GM12878 (cell line): Measurements from ENCODE around the gene ASPHD1. TPM values are rescaled to one million over a fixed set of nuclear protein-coding genes. Genes with fewer than 3 reads are reported as not detected.
"Not testable (repeated sequence)": the region's sequence is repeated elsewhere in the genome, so short reads cannot be mapped to it uniquely, and the experiment has no call there.

Experiments
- ATAC-seq: fragments of 200-7000 bp; cut with Tn5 transposase; 3 replicates; pipeline ENCODE4 v1.9.1; 2020; ENCODE audit warnings: mild to moderate bottlenecking, moderate library complexity
- BruUV-seq: library from RNA; stranded (reverse); fragments of 400-500 nt; replicated peaks from 2 replicates; lab custom pipeline; 2021; lab: Mats Ljungman, UMichigan
- CTCF ChIA-PET: fragments of 300-600 bp; sonication (Branson Sonifier 250); formaldehyde crosslinking; extraction: SDS; loops from one replicate; lab custom pipeline; 2021; ENCODE audit warnings: inconsistent platforms; lab: Yijun Ruan, JAX
- POLR2A ChIA-PET: fragments of 350-600 bp; formaldehyde crosslinking; extraction: SDS; loops from one replicate; lab custom pipeline; 2021; ENCODE audit warnings: inconsistent platforms; lab: Charles Lee
- RAD21 ChIA-PET: fragments of 300-600 bp; sonication (Branson Sonifier 250); formaldehyde crosslinking; loops from one replicate; lab custom pipeline; 2023; ENCODE audit warnings: antibody characterized with exemption; ENCODE audit not compliant: unreplicated experiment; lab: Charles Lee
- SMC1A ChIA-PET: fragments of 300-600 bp; sonication (Branson Sonifier 250); formaldehyde crosslinking; loops from one replicate; lab custom pipeline; 2023; ENCODE audit not compliant: unreplicated experiment, uncharacterized antibody; lab: Charles Lee
- DNase-seq: peaks from one replicate; pipeline ENCODE4 v3.0.0-alpha.2; 2011; ENCODE audit warnings: low read depth, low spot score
- FAIRE-seq: peaks from 3 replicates; lab custom pipeline; 2011; peaks lifted over from hg19 to GRCh38; lab: Jason Lieb, UNC
- H2AFZ ChIP-seq: 2 replicates; pipeline ENCODE4 v1.6.0; 2011; ENCODE audit warnings: low read depth, low read length, control low read depth; ENCODE audit not compliant: control insufficient read depth
- H3K27ac ChIP-seq: 2 replicates; pipeline ENCODE4 v1.5.1; 2011; ENCODE audit warnings: control low read depth; ENCODE audit not compliant: control insufficient read depth, insufficient read depth
- H3K27me3 ChIP-seq, 2 experiments: replicated peaks in 1 of 2; 2 replicates each; pipeline versions ENCODE4 v1.6.0 to v1.6.1; 2011; ENCODE audit warnings: low read length in 1 of 2; ENCODE audit not compliant: control insufficient read depth in 2 of 2, insufficient read depth in 2 of 2
- H3K36me3 ChIP-seq, 2 experiments: 2 replicates each; pipeline ENCODE4 v1.5.1; 2011; ENCODE audit warnings: low read length in 1 of 2; ENCODE audit not compliant: control insufficient read depth in 2 of 2, insufficient read depth in 2 of 2
- H3K4me1 ChIP-seq: 2 replicates; pipeline ENCODE4 v1.6.1; 2011; ENCODE audit warnings: mild to moderate bottlenecking, low read length, moderate library complexity, mixed read lengths; ENCODE audit not compliant: control insufficient read depth, insufficient read depth
- H3K4me2 ChIP-seq: 2 replicates; pipeline ENCODE4 v1.6.0; 2011; ENCODE audit warnings: control low read depth; ENCODE audit not compliant: control insufficient read depth, insufficient read depth
- H3K4me3 ChIP-seq: fragments of 200-600 bp; sonication (generic); 2 replicates; pipeline ENCODE4 v1.5.1; 2016
- H3K79me2 ChIP-seq: 2 replicates; pipeline ENCODE4 v1.6.0; 2011; ENCODE audit warnings: low read length; ENCODE audit not compliant: control insufficient read depth, insufficient read depth
- H3K9ac ChIP-seq: 2 replicates; pipeline ENCODE4 v1.8.0; 2011; ENCODE audit warnings: low read length, control low read depth, mixed read lengths; ENCODE audit not compliant: control insufficient read depth, insufficient read depth
- H3K9me3 ChIP-seq: replicated peaks from 3 replicates; pipeline ENCODE4 v1.5.1; 2011; ENCODE audit warnings: mild to moderate bottlenecking, low read length; ENCODE audit not compliant: control insufficient read depth, insufficient read depth
- H4K20me1 ChIP-seq: 2 replicates; pipeline ENCODE4 v1.6.0; 2011; ENCODE audit not compliant: control insufficient read depth, insufficient read depth
- ASH2L ChIP-seq: fragments of 300-600, 200-600 bp; sonication (generic); IDR thresholded peaks from 2 replicates; pipeline ENCODE4 v1.6.1; 2017; ENCODE audit warnings: low read depth, mild to moderate bottlenecking, borderline replicate concordance
- NR2C1 ChIP-seq: fragments of 450-650 bp; IDR thresholded peaks from 2 replicates; pipeline ENCODE4 v1.6.1; 2017; ENCODE audit warnings: antibody characterized with exemption, mild to moderate bottlenecking, moderate library complexity
- WGBS: methylation state at CpG from one replicate; pipeline ENCODE4 v1.1.6; 2016; ENCODE audit warnings: low lambda C conversion rate; ENCODE audit not compliant: insufficient replicate concordance, insufficient coverage; ENCODE audit errors: missing lambda C conversion rate; 5-methylcytosine and 5-hydroxymethylcytosine counted together
- in situ Hi-C: fragments of 300-500 bp; cut with MboI; formaldehyde crosslinking; loops from 9 replicates; pipeline ENCODE4 v1.14.3; 2018; ENCODE audit warnings: mixed read lengths
- intact Hi-C: fragments of 100-400 bp; cut with micrococcal nuclease; formaldehyde crosslinking; loops from one replicate; pipeline ENCODE4 v1.14.2; 2022; ENCODE audit not compliant: unreplicated experiment
- polyA plus RNA-seq, 11 experiments: library from polyadenylated mRNA; depleted of rRNA in 4 of 11; unstranded in 6 of 11; stranded (reverse) in 5 of 11; fragments of >200 nt; fragmentation: Nextera tagmentation in 4 of 11; fragmentation: Illumina TruSeq in 1 of 11; extraction: Ambion mirVana in 4 of 11; extraction: Trizol in 1 of 11; gene quantifications; 1 replicate in 1 of 11; 2 replicates in 10 of 11; pipeline versions ENCODE4 v1.2.1 to v1.2.3, GENCODE V29; 2011 to 2016; ENCODE audit warnings: inconsistent platforms in 2 of 11, missing spikeins in 2 of 11, low read depth in 1 of 11
- total RNA-seq, 4 experiments: library from RNA; depleted of rRNA in 3 of 4; stranded (reverse); fragments of >200 nt in 3 of 4; fragmentation: Illumina TruSeq in 1 of 4; extraction: Trizol in 1 of 4; gene quantifications; 2 replicates each; pipeline versions ENCODE4 v1.2.1 to v1.2.3, GENCODE V29; 2013 to 2021
- TF ChIP-seq, protein P1 (sequence below): IDR thresholded peaks from 2 replicates; pipeline ENCODE4 v1.6.1; 2011; ENCODE audit warnings: borderline replicate concordance, low read depth, mild to moderate bottlenecking, moderate library complexity, mixed read lengths, low read length; ENCODE audit not compliant: insufficient read depth; ENCODE audit errors: extremely low read length

The ASPHD1 gene
- total and polyA plus RNA-seq, 10 of the 15 experiments (the other 5 are each of a cell fraction or from before 2014, with no cell fraction given): not detected

DNA sequence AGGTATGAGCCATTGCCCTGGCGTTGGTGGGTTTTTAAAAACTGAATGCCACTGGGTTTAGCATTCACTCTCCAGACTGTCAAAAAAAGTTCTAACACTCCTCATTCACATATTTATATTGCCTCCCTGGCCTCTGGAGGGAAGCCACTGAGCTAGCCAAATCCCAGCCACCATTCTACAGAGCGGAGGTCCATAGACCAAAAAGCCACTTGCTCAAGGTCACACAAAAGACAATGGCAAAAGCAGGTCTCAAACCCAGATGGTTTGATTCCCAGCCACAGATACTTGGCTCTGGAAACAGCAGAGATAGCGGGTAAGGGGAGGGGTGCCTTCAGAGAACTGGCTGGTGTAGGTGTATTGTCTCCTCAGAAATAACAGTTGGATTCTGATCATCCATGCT, 19.2 kb upstream of the ASPHD1 start:
- TF ChIP-seq NR2C1: no peak
- ChIA-PET SMC1A (no interaction called here), POLR2A (no interaction called here), RAD21 (no interaction called here), CTCF (no interaction called here)
- Histone ChIP-seq H4K20me1 (no peaks in the 10 kb centered on the region), H3K4me1 (no peaks in the 10 kb centered on the region), H3K9me3 (no peaks in the 10 kb centered on the region), H3K27me3 (peaks cover 4 to 5% of the 10 kb centered on the region in 2 experiments; a peak in 3 of 4 replicates), H3K79me2 (no peaks in the 10 kb centered on the region), H3K27ac (no peak overlapping the region), H3K4me2 (no peak overlapping the region), H2AFZ (no peak overlapping the region), H3K36me3 (no peaks in the 10 kb centered on the region), H3K9ac (no peak overlapping the region), H3K4me3 (no peak overlapping the region)
- ATAC-seq (no peak), FAIRE-seq (no peak), DNase-seq (no peak)
- WGBS: 26% methylated on average over 3 of the region's 3 CpGs
- BruUV-seq: no TSS peak
- intact Hi-C loops: no loop called here
- in situ Hi-C loops: no loop called here

DNA sequence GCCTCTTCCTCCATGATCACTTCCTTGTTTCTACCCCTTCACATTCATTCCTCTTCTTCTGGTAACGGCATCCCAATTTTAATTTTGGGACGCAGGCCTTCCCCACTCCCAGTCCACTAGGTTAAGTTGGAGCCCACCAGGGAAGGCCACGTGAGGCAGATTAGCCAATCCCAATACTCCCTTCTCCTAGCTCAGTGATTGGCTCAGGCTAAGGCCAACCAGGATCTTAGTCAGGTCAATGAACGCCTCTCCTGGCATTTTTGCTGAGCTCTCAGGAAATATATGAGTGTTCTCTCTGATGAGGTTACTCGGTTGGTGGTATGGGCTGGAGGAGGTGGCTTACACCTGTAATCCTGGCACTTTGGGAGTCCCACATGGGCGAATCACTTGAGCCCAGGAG, 16.3 kb upstream of the ASPHD1 start:
- no TSS peak for BruUV-seq
- no peak for TF ChIP-seq ASH2L
- TF ChIP-seq, protein P1, sequence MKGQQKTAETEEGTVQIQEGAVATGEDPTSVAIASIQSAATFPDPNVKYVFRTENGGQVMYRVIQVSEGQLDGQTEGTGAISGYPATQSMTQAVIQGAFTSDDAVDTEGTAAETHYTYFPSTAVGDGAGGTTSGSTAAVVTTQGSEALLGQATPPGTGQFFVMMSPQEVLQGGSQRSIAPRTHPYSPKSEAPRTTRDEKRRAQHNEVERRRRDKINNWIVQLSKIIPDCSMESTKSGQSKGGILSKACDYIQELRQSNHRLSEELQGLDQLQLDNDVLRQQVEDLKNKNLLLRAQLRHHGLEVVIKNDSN: peak; percentile 44
- in situ Hi-C loops (no loop called here), intact Hi-C loops (no loop called here)
- DNase-seq (no peak), ATAC-seq (no peak), FAIRE-seq (no peak)
- ChIA-PET SMC1A (no interaction called here), POLR2A (no interaction called here), RAD21 (no interaction called here), CTCF (no interaction called here)
- H3K4me3 ChIP-seq: no peak overlapping the region
- WGBS: 32% methylated on average over 6 of the region's 6 CpGs
- H3K9ac ChIP-seq: no peak overlapping the region
- no peaks in the 10 kb centered on the region for H3K36me3 ChIP-seq
- H3K27me3 ChIP-seq: no peaks in the 10 kb centered on the region; a peak in 1 of 4 replicates
- no peaks in the 10 kb centered on the region for H3K9me3 ChIP-seq
- H3K4me1 ChIP-seq: no peaks in the 10 kb centered on the region
- no peaks in the 10 kb centered on the region for H3K79me2 ChIP-seq
- no peaks in the 10 kb centered on the region for H4K20me1 ChIP-seq
- H3K27ac ChIP-seq: no peak overlapping the region
- H2AFZ ChIP-seq: no peak overlapping the region
- no peak overlapping the region for H3K4me2 ChIP-seq

DNA sequence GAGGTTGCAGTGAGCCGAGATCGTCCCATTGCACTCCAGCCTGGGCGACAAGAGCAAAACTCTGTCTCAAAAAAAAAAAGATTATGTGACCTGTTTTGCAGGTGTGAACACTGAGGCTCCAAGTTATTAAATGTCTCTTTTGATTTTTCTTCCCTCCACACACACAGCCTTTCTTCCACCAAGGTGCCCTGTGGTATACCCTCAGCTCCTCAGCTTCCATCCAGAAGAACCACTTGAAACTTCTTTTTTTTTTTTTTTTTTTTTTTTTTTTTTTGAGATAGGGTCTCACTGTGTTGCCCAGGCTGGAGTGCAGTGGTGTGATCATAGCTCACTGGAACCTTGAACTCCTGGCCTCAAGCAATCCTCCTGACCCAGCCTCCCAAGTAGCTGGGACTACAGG, 10.9 kb upstream of the ASPHD1 start:
- POLR2A ChIA-PET: interaction anchor here (0.6 kb wide), 2 partner anchors 143 to 901 kb away, joined by 3 to 4 read pairs; no protein-coding TSS in a partner anchor
- H3K4me2 ChIP-seq, in situ Hi-C loops, DNase-seq, H3K9me3 ChIP-seq, FAIRE-seq, RAD21 ChIA-PET, H3K79me2 ChIP-seq, H3K4me3 ChIP-seq, BruUV-seq, H3K27ac ChIP-seq, H4K20me1 ChIP-seq, H3K27me3 ChIP-seq, H3K4me1 ChIP-seq, SMC1A ChIA-PET, H2AFZ ChIP-seq, H3K36me3 ChIP-seq, H3K9ac ChIP-seq, ATAC-seq: not testable (repeated sequence)
- intact Hi-C loops: loop anchor here (2.0 kb wide), 1 partner anchor 53 kb away; no protein-coding TSS in a partner anchor
- CTCF ChIA-PET: interaction anchor here (1.0 kb wide), 1 partner anchor 41 kb away, joined by 4 read pairs; no protein-coding TSS in a partner anchor
- 54% methylated on average over 3 of the region's 3 CpGs for WGBS
